Effector memory CD8-positive, alpha-beta T cell (primary cell): ENCODE measurements around the gene KCNQ1.

ENCODE experiments used
- ATAC-seq: fragments of 150-1000 bp; cut with Tn5 transposase; replicated peaks from 2 replicates; pipeline ENCODE4 v1.10.0; 2021; ENCODE audit warnings: mild to moderate bottlenecking, moderate library complexity
- DNase-seq, 3 experiments: peaks; one replicate each; pipeline ENCODE4 v3.0.0; 2021
- H3K27ac Mint-ChIP-seq, 2 donors: one replicate each; pipeline ENCODE4 v1.8.0; 2022; ENCODE audit warnings: mild to moderate bottlenecking in 2 of 2, mixed read lengths in 2 of 2, moderate library complexity in 2 of 2
- H3K27me3 Mint-ChIP-seq, 2 donors: one replicate each; pipeline ENCODE4 v1.8.0; 2022; ENCODE audit warnings: mixed read lengths in 2 of 2
- H3K36me3 Mint-ChIP-seq: one replicate; pipeline ENCODE4 v1.8.0; 2022; ENCODE audit warnings: mild to moderate bottlenecking, moderate library complexity, mixed read lengths; ENCODE audit not compliant: insufficient read depth
- H3K4me1 Mint-ChIP-seq, 2 donors: one replicate each; pipeline ENCODE4 v1.8.0; 2022; ENCODE audit warnings: low read depth in 2 of 2, mixed read lengths in 2 of 2
- H3K4me3 Mint-ChIP-seq, 2 donors: one replicate each; pipeline ENCODE4 v1.8.0; 2022; ENCODE audit warnings: mild to moderate bottlenecking in 2 of 2, mixed read lengths in 2 of 2, moderate library complexity in 2 of 2
- H3K9me3 Mint-ChIP-seq, 2 donors: one replicate each; pipeline ENCODE4 v1.8.0; 2022; ENCODE audit warnings: mixed read lengths in 2 of 2

The KCNQ1 gene

DNA sequence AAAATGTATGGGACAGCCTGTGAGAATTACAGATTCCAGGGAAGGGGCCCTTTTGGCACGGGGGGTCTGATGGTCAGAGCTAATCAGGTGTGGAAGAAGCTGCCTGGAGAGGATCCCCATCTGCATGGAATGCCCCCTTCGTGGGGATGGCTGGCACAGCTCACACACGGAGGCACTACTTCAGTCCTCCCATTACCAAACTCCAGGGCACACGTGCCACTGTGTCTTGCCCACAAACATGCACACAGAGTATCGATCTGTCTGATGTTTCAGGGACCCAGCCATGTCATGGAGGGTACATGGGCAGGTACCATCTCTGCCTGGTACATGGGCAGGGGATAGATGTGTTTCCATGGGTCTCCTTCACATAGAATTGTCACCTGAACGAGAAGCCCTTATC lies 240.2 kb downstream of the KCNQ1 start:
- H3K4me3 Mint-ChIP-seq: no peak overlapping the region
- peaks cover 0 to 1% of the 10 kb centered on the region in 2 donors for H3K4me1 Mint-ChIP-seq

GRCh38 chr11:2685566-2686359 lies 241.0 kb downstream of the KCNQ1 start:
- Mint-ChIP-seq H3K27me3 (no peaks in the 10 kb centered on the region), H3K27ac (no peak overlapping the region), H3K4me3 (no peak overlapping the region), H3K9me3 (no peaks in the 10 kb centered on the region), H3K36me3 (no peaks in the 10 kb centered on the region), H3K4me1 (peaks cover 0 to 4% of the 10 kb centered on the region in 2 donors)
- no peak for ATAC-seq
- no peak for DNase-seq

More for the DNA sequence above, 240.2 kb downstream of the KCNQ1 start:
- no peak overlapping the region for H3K27ac Mint-ChIP-seq
- no peaks in the 10 kb centered on the region for H3K27me3 Mint-ChIP-seq
- no peaks in the 10 kb centered on the region for H3K36me3 Mint-ChIP-seq
- DNase-seq (no peak), ATAC-seq (no peak)
- no peaks in the 10 kb centered on the region for H3K9me3 Mint-ChIP-seq

DNA sequence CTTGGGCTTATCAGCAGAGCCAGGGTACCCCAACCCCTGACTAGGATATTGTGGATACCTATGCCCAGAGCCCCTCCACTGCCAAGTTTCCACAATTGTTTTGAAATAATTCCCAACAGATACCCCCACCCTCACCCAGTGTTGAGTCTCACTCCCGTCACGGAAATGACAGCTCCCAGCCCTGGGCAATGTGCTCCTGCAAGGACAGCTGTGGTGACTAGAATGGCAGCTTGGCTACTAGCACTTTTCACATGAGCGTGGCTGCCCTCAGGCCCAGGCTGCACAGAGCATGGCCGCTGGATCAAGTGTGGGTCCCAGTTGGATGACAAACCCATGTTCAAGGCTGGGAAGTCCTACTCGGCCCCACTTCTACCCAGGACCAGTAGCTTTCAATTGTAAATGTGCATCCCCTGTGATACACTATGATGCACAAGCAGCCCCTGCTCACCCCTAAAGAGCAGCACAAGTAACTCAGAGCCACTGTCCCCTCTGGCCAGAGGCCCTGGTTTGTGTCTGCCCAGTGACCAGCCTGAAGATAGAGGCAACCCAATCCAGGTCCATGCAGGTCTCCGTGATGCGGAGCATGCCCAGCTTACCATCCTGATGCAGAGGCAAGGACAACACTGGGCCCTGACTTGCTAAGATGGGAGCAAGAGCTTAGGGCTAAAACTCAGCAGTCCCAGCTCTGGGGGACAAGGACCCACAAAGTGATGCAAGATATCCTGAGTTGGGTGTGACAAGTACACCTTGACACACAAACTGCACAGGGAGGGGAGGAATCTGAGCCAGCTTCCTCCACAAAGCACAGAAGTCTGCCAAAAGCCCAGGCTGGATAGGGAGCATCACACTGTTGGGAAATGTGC lies 241.8 kb downstream of the KCNQ1 start:
- DNase-seq (no peak), ATAC-seq (no peak)
- peaks cover 0 to 4% of the 10 kb centered on the region in 2 donors for H3K4me1 Mint-ChIP-seq
- no peaks in the 10 kb centered on the region for H3K9me3 Mint-ChIP-seq
- no peaks in the 10 kb centered on the region for H3K36me3 Mint-ChIP-seq
- H3K27ac Mint-ChIP-seq: no peak overlapping the region
- no peak overlapping the region for H3K4me3 Mint-ChIP-seq
- no peaks in the 10 kb centered on the region for H3K27me3 Mint-ChIP-seq

- no peak overlapping the region for H3K27ac Mint-ChIP-seq
- H3K36me3 Mint-ChIP-seq: no peaks in the 10 kb centered on the region
- H3K4me1 Mint-ChIP-seq: peaks cover 0 to 4% of the 10 kb centered on the region in 2 donors
- H3K4me3 Mint-ChIP-seq: no peak overlapping the region
- no peaks in the 10 kb centered on the region for H3K27me3 Mint-ChIP-seq
- no peaks in the 10 kb centered on the region for H3K9me3 Mint-ChIP-seq
- no peak for DNase-seq
- ATAC-seq: no peak
These were observed 242.4 kb downstream of the KCNQ1 start for GRCh38 chr11:2687223-2687530.

DNA sequence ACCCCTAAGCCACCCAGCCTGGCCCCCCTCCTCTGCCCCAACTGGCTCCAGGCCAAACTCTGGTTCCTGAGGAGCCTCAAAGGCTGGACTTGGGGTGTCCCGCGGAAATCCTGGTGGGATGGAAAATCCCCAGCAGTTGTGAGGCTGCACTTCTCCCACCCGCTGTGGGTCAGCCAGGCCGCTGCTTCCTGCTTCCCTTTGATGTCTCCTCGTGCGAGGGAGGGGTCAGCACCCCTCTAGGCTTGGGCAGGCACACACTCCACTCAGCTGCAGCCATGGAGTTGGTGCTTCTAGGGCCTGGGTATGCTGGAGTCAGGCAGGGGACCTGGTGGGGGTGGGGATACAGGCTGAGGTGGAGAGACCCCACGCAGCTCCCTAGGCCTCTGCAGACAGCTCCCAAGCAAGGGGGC lies 243.0 kb downstream of the KCNQ1 start:
- DNase-seq (no peak), ATAC-seq (no peak)
- Mint-ChIP-seq H3K4me1 (peaks cover 0 to 4% of the 10 kb centered on the region in 2 donors), H3K4me3 (no peak overlapping the region), H3K27me3 (no peaks in the 10 kb centered on the region), H3K9me3 (no peaks in the 10 kb centered on the region), H3K36me3 (no peaks in the 10 kb centered on the region), H3K27ac (no peak overlapping the region)

GRCh38 chr11:2688381-2689231 lies 243.8 kb downstream of the KCNQ1 start:
- DNase-seq: no peak
- H3K9me3 Mint-ChIP-seq: no peaks in the 10 kb centered on the region
- no peak for ATAC-seq
- no peaks in the 10 kb centered on the region for H3K27me3 Mint-ChIP-seq
- H3K4me1 Mint-ChIP-seq: peaks cover 0 to 2% of the 10 kb centered on the region in 2 donors
- H3K36me3 Mint-ChIP-seq: no peaks in the 10 kb centered on the region
- H3K4me3 Mint-ChIP-seq: no peak overlapping the region
- no peak overlapping the region for H3K27ac Mint-ChIP-seq

GRCh38 chr11:2689651-2690575 lies 245.1 kb downstream of the KCNQ1 start:
- Mint-ChIP-seq H3K4me1 (peaks cover 0 to 2% of the 10 kb centered on the region in 2 donors), H3K4me3 (no peak overlapping the region), H3K27me3 (no peaks in the 10 kb centered on the region), H3K36me3 (no peaks in the 10 kb centered on the region), H3K27ac (no peak overlapping the region), H3K9me3 (no peaks in the 10 kb centered on the region)
- ATAC-seq (no peak), DNase-seq (no peak)

DNA sequence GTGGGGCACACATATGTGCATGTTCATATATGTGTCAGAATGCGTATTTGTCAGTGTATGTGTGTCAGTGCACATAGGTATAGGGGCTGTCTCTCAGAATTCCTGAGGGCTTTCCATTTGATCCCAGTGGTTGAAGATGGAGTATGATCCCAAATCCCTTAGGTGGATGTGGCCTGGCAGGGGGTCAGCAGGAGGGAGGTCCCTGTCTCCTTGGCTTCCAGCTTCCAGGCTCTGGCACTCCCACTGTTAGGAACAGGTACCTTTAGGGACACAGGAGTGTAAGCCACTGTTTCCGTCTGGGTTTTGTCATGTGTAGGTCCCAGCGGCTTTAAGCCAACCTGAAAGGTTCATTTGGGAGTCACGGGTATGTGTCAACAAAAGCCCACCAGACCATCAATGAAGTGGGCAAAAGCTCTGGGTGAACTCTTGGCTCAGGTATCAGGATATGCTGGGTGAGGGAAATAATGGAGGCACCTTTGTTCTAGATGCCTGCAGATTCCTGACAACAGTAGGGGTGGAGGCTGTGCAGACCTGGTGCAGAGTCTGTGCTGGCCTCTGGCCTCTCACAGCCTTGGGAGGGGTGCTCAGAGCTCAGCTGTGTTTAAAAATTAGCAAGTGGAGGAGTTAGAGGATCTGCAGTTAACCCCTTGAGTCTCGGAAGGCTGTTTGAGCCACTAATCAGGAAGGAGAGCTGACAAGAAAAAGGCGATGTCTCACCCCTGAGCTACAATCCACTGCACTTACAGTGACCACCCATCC lies 246.0 kb downstream of the KCNQ1 start:
- Mint-ChIP-seq H3K27ac (no peak overlapping the region), H3K4me3 (no peak overlapping the region), H3K4me1 (peaks cover 0 to 2% of the 10 kb centered on the region in 2 donors), H3K9me3 (no peaks in the 10 kb centered on the region), H3K36me3 (peaks cover 5% of the 10 kb centered on the region), H3K27me3 (no peaks in the 10 kb centered on the region)
- ATAC-seq: no peak
- DNase-seq: no peak

GRCh38 chr11:2691355-2691761 lies 246.6 kb downstream of the KCNQ1 start:
- Mint-ChIP-seq H3K9me3 (no peaks in the 10 kb centered on the region), H3K27ac (no peak overlapping the region), H3K4me1 (peaks cover 0 to 4% of the 10 kb centered on the region in 2 donors), H3K27me3 (no peaks in the 10 kb centered on the region), H3K36me3 (peaks cover 5% of the 10 kb centered on the region), H3K4me3 (no peak overlapping the region)
- ATAC-seq (no peak), DNase-seq (no peak)

GRCh38 chr11:2691991-2692875 lies 247.4 kb downstream of the KCNQ1 start:
- no peak for ATAC-seq
- H3K4me3 Mint-ChIP-seq: no peak overlapping the region
- H3K36me3 Mint-ChIP-seq: peaks cover 5% of the 10 kb centered on the region
- no peaks in the 10 kb centered on the region for H3K9me3 Mint-ChIP-seq
- peak overlapping the region in 1 of 2 donors; percentile 54 for H3K27ac Mint-ChIP-seq
- H3K27me3 Mint-ChIP-seq: no peaks in the 10 kb centered on the region
- no peak for DNase-seq
- H3K4me1 Mint-ChIP-seq: peaks cover 4% of the 10 kb centered on the region in 2 donors
